Panc1 (cell line): ENCODE results near the gene LRRC45. TPM values are rescaled to one million over a fixed set of nuclear protein-coding genes. Genes with fewer than 3 reads are reported as not detected.

ENCODE experiments used
- ATAC-seq: fragments of 200-7000 bp; cut with Tn5 transposase; 2 replicates; pipeline ENCODE4 v1.9.1; 2020; ENCODE audit warnings: mild to moderate bottlenecking, moderate library complexity
- BruUV-seq: library from RNA; stranded (reverse); fragments of 400-500 nt; replicated peaks from 2 replicates; lab custom pipeline; 2021; lab: Mats Ljungman, UMichigan
- CTCF ChIA-PET: fragments of 300-600 bp; sonication (Branson Sonifier 250); formaldehyde crosslinking; loops from one replicate; lab custom pipeline; 2022; ENCODE audit warnings: antibody characterized with exemption; lab: Charles Lee
- POLR2A ChIA-PET: fragments of 300-600 bp; sonication (Branson Sonifier 250); formaldehyde crosslinking; loops from one replicate; lab custom pipeline; 2022; ENCODE audit warnings: antibody characterized with exemption; lab: Charles Lee
- DNase-seq: peaks from one replicate; pipeline ENCODE4 v3.0.0-alpha.2; 2010; ENCODE audit warnings: low read depth, low spot score
- H3K27ac ChIP-seq: 2 replicates; pipeline ENCODE4 v1.5.1; 2011; ENCODE audit warnings: mild to moderate bottlenecking, low read length, inconsistent platforms
- H3K27me3 ChIP-seq: fragments of 200-500 bp; sonication (Bioruptor generic); 2 replicates; pipeline ENCODE4 v1.6.0; 2014; ENCODE audit warnings: low read length, inconsistent platforms; ENCODE audit not compliant: control insufficient read depth, insufficient read depth
- H3K36me3 ChIP-seq: fragments of 200-500 bp; sonication (Bioruptor generic); 2 replicates; pipeline ENCODE4 v1.5.1; 2014; ENCODE audit warnings: inconsistent platforms, mild to moderate bottlenecking, low read length, moderate library complexity; ENCODE audit not compliant: control insufficient read depth, insufficient read depth
- H3K4me1 ChIP-seq: 2 replicates; pipeline ENCODE4 v1.5.1; 2011; ENCODE audit warnings: inconsistent platforms, mild to moderate bottlenecking, low read length, moderate library complexity; ENCODE audit not compliant: control insufficient read depth, insufficient read depth
- H3K4me3 ChIP-seq, 2 experiments: 2 replicates each; pipeline ENCODE4 v1.5.1; 2011 to 2012; ENCODE audit warnings: low read depth in 2 of 2, low read length in 2 of 2, mild to moderate bottlenecking in 2 of 2, inconsistent platforms in 1 of 2, moderate library complexity in 1 of 2
- H3K9me3 ChIP-seq: fragments of 200-500 bp; sonication (Bioruptor generic); 2 replicates; pipeline ENCODE4 v1.5.1; 2014; ENCODE audit warnings: low read depth, mild to moderate bottlenecking, inconsistent platforms, low read length, moderate library complexity; ENCODE audit not compliant: control insufficient read depth, insufficient read depth
- CTCF ChIP-seq: fragments of 450-650 bp; IDR thresholded peaks from 2 replicates; pipeline ENCODE4 v1.5.1; 2017; ENCODE audit warnings: mild to moderate bottlenecking
- POLR2AphosphoS5 ChIP-seq: IDR thresholded peaks from 2 replicates; pipeline ENCODE4 v1.6.1; 2012; ENCODE audit warnings: mild to moderate bottlenecking, low read depth, low read length, moderate library complexity
- REST ChIP-seq, 2 experiments: IDR thresholded peaks; 2 replicates each; pipeline ENCODE4 v1.6.1; 2011 to 2012; ENCODE audit warnings: low read depth in 2 of 2, control low read depth in 1 of 2, low read length in 1 of 2, mild to moderate bottlenecking in 1 of 2, moderate library complexity in 1 of 2; ENCODE audit not compliant: insufficient read depth in 1 of 2
- SIN3A ChIP-seq: IDR thresholded peaks from 2 replicates; pipeline ENCODE4 v1.6.1; 2012; ENCODE audit warnings: low read depth, mild to moderate bottlenecking, low read length, moderate library complexity, borderline replicate concordance; ENCODE audit not compliant: insufficient read depth
- TCF7L2 ChIP-seq: IDR thresholded peaks from 2 replicates; pipeline ENCODE4 v1.6.1; 2011; ENCODE audit warnings: mild to moderate bottlenecking, low read depth, low read length, inconsistent platforms
- in situ Hi-C: cut with HindIII; loops from 2 replicates; pipeline ENCODE4 v1.10.0; 2016; ENCODE audit warnings: low sequenced_read_pairs, low pct_unique_long_range_greater_than_20kb
- intact Hi-C: fragments of 100-400 bp; cut with micrococcal nuclease; formaldehyde crosslinking; loops from one replicate; pipeline ENCODE4 v1.10.0; 2022; ENCODE audit not compliant: unreplicated experiment
- total RNA-seq: library from RNA; stranded (reverse); gene quantifications from one replicate; pipeline ENCODE4 v1.2.1, GENCODE V29; 2021; ENCODE audit not compliant: unreplicated experiment

LRRC45 gene
- total RNA-seq, 1 experiment from 2014 or later, result 29.9 TPM

- ATAC-seq (no peak), DNase-seq (no peak)
- CTCF ChIA-PET, result no interaction called here
- peak overlapping the region; percentile 82 for H3K27ac ChIP-seq
- intact Hi-C loops (no loop called here), in situ Hi-C loops (loop anchor here (10.0 kb wide), 1 partner anchor 82 kb away; no protein-coding TSS in a partner anchor)
- no peaks in the 10 kb centered on the region for H3K9me3 ChIP-seq
- H3K4me1 ChIP-seq, result peaks cover 27% of the 10 kb centered on the region
- H3K27me3 ChIP-seq, result no peaks in the 10 kb centered on the region
- TF ChIP-seq TCF7L2 (no peak), SIN3A (no peak), POLR2AphosphoS5 (no peak), CTCF (no peak), REST (IDR thresholded peaks at IDR 0.05; ENCODE audit: insufficient read depth in 1 of 2, low read depth in 2 of 2, low read length in 1 of 2) (no peak)
- H3K36me3 ChIP-seq, result peaks cover 9% of the 10 kb centered on the region
- POLR2A ChIA-PET, result interaction anchor here (0.6 kb wide), 1 partner anchor 21 kb away, joined by 4 read pairs; no protein-coding TSS in a partner anchor
- peak overlapping the region; percentile 85 to 99 for H3K4me3 ChIP-seq
- BruUV-seq, result no TSS peak
These were observed 29.5 kb downstream of the LRRC45 start for GRCh38 chr17:82052638-82053059.

GRCh38 chr17:82053130-82053529, 30.0 kb downstream of the LRRC45 start:
- DNase-seq (no peak), ATAC-seq (no peak)
- ChIA-PET CTCF (no interaction called here), POLR2A (no interaction called here)
- Histone ChIP-seq H3K36me3 (peaks cover 9% of the 10 kb centered on the region), H3K4me1 (peaks cover 32% of the 10 kb centered on the region), H3K4me3 (peak overlapping the region; percentile 85 to 99), H3K9me3 (no peaks in the 10 kb centered on the region), H3K27me3 (no peaks in the 10 kb centered on the region), H3K27ac (peak overlapping the region; percentile 82)
- intact Hi-C loops (no loop called here), in situ Hi-C loops (loop anchor here (10.0 kb wide), 1 partner anchor 82 kb away; no protein-coding TSS in a partner anchor)
- TF ChIP-seq CTCF (no peak), POLR2AphosphoS5 (no peak), REST (IDR thresholded peaks at IDR 0.05; ENCODE audit: insufficient read depth in 1 of 2, low read depth in 2 of 2, low read length in 1 of 2) (no peak)
- BruUV-seq, result no TSS peak
